H1 (cell line): ENCODE measurements around the gene CACNB2. TPM values are rescaled to one million over a fixed set of nuclear protein-coding genes. Genes with fewer than 3 reads are reported as not detected.

Experiments
- MAX ChIP-seq: IDR thresholded peaks from 2 replicates; pipeline ENCODE4 v1.6.1; 2012; ENCODE audit warnings: inconsistent platforms
- PHF8 ChIP-seq: fragments of 200-600 bp; sonication (generic); conservative IDR thresholded peaks from 2 replicates; pipeline ENCODE4 v1.7.1; 2012; ENCODE audit warnings: low read depth, mild to moderate bottlenecking, inconsistent platforms, low read length, moderate library complexity
- polyA plus RNA-seq, 7 experiments: library from polyadenylated mRNA; depleted of rRNA in 3 of 7; stranded (reverse) in 5 of 7; unstranded in 2 of 7; fragments of >200 nt in 5 of 7; fragments of 200-250 nt in 2 of 7; gene quantifications; 1 replicate in 5 of 7; 2 replicates in 1 of 7; 4 replicates in 1 of 7; pipeline versions ENCODE4 v1.2.1 to v1.2.3, GENCODE V29; 2011 to 2013; ENCODE audit warnings: missing spikeins in 2 of 7, mixed read lengths in 2 of 7
- total RNA-seq: library from RNA; stranded (reverse); fragmentation: NEBNext Ultra II Directional; extraction: Animal tissue kit (Norgen Biotek cat#: 25700); gene quantifications from 2 replicates; pipeline ENCODE4 v1.2.1, GENCODE V29; 2021

The CACNB2 gene
- total and polyA plus RNA-seq, 2 of the 8 experiments (the other 6 are each of a cell fraction or from before 2014, with no cell fraction given): 2.4 to 3.2 TPM

DNA sequence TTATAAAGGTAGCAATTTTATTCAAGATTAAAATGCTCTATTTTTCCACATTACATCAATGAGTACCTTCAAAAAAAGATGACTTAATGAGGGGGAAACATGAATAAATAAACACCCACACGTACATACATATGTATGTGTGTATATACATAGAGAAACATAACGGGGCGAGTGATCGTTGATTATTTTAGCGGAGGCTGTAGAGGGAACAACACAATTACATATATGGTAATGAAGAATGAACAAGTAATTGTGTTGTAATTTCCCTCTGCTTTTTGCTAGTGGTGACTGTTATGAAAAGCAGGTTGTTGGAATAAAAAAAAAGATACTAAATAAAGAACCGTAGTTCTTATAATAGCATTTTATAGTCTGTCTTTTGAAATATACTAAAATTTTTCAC lies 63.2 kb downstream of the CACNB2 start (continued):
- TF ChIP-seq PHF8 (no peak), MAX (no peak)
